Measurements from ENCODE around the gene PKMYT1.

Gene PKMYT1

GRCh38 chr16:2971985-2972784, 8.1 kb downstream of the PKMYT1 start:
- DNase-seq = peak; percentile 38

- DNase-seq = no peak
Measured at GRCh38 chr16:2971134-2971984, 8.9 kb downstream of the PKMYT1 start.

- DNase-seq = peak; percentile 64
Measured at GRCh38 chr16:2970563-2970962, 9.7 kb downstream of the PKMYT1 start.

- peak; percentile 89 for DNase-seq
Measured at GRCh38 chr16:2969545-2970521, 10.4 kb downstream of the PKMYT1 start.

GRCh38 chr16:2968738-2969544, 11.3 kb downstream of the PKMYT1 start, which contains the start of gene PAQR4:
Gene PAQR4, plus strand, starts transcription at chr16:2969348. Its CDS starts 327 bp downstream, at chr16:2969675.
- peak; percentile 96 for DNase-seq

- peak; percentile 82 for DNase-seq
Measured at GRCh38 chr16:2968368-2968737, 11.9 kb downstream of the PKMYT1 start.

GRCh38 chr16:2967721-2968161, 12.5 kb downstream of the PKMYT1 start:
- no peak for DNase-seq

GRCh38 chr16:2967211-2967631, 13.0 kb downstream of the PKMYT1 start:
- no peak for DNase-seq

- no peak for DNase-seq
Measured at GRCh38 chr16:2966808-2967191, 13.4 kb downstream of the PKMYT1 start.

GRCh38 chr16:2966043-2966807, 14.0 kb downstream of the PKMYT1 start:
- DNase-seq = no peak

GRCh38 chr16:2964475-2965336, 15.5 kb downstream of the PKMYT1 start:
- DNase-seq = peak; percentile 97

GRCh38 chr16:2963723-2964474, 16.3 kb downstream of the PKMYT1 start, which contains the start of gene KREMEN2:
Gene KREMEN2, plus strand, starts transcription at chr16:2964275. Its CDS starts 246 bp downstream, at chr16:2964521.
- peak; percentile 98 for DNase-seq

- DNase-seq = peak; percentile 81
Measured at GRCh38 chr16:2963074-2963722, 17.0 kb downstream of the PKMYT1 start.

GRCh38 chr16:2962334-2963073, 17.7 kb downstream of the PKMYT1 start:
- DNase-seq = peak; percentile 66

GRCh38 chr16:2960183-2961010, 19.8 kb downstream of the PKMYT1 start:
- DNase-seq = peak; percentile 37

GRCh38 chr16:2959206-2959605, 21.0 kb downstream of the PKMYT1 start:
- DNase-seq = no peak

- DNase-seq = no peak
Measured at GRCh38 chr16:2956579-2956956, 23.7 kb downstream of the PKMYT1 start.
